IMR-90 (cell line): Measurements from ENCODE around the gene PSMG4.

Experiments used
- CTCF ChIP-seq: conservative IDR thresholded peaks from 2 replicates; pipeline ENCODE4 v1.5.1; 2012; ENCODE audit warnings: mild to moderate bottlenecking, low read depth, low read length, improper control_type of control experiment
- MAFK ChIP-seq: IDR thresholded peaks from 2 replicates; pipeline ENCODE4 v1.6.1; 2012; ENCODE audit warnings: low read depth, low read length, improper control_type of control experiment
- MXI1 ChIP-seq: IDR thresholded peaks from 2 replicates; pipeline ENCODE4 v1.6.1; 2012; ENCODE audit warnings: low read depth, mild to moderate bottlenecking, low read length, moderate library complexity, borderline replicate concordance
- POLR2A ChIP-seq: IDR thresholded peaks from 2 replicates; pipeline ENCODE4 v1.6.1; 2012; ENCODE audit warnings: mild to moderate bottlenecking, low read depth, low read length
- RAD21 ChIP-seq: IDR thresholded peaks from 2 replicates; pipeline ENCODE4 v1.6.1; 2012; ENCODE audit warnings: low read length, improper control_type of control experiment
- RCOR1 ChIP-seq: IDR thresholded peaks from 2 replicates; pipeline ENCODE4 v1.6.1; 2012; ENCODE audit warnings: mild to moderate bottlenecking, low read length, improper control_type of control experiment; ENCODE audit not compliant: insufficient replicate concordance
- RFX5 ChIP-seq: IDR thresholded peaks from 2 replicates; pipeline ENCODE4 v1.8.0; 2012; ENCODE audit warnings: low read depth, mild to moderate bottlenecking, low read length, moderate library complexity

GRCh38 chr6:3312604-3313231, 54.0 kb downstream of the PSMG4 start:
- TF ChIP-seq CTCF: no peak
- TF ChIP-seq RAD21: no peak
- no peak for TF ChIP-seq RCOR1
- no peak for TF ChIP-seq POLR2A
- TF ChIP-seq MAFK: no peak
- no peak for TF ChIP-seq RFX5
- no peak for TF ChIP-seq MXI1
